CD14-positive monocyte (primary cell): ENCODE results near the gene MAN2B2. TPM values are rescaled to one million over a fixed set of nuclear protein-coding genes. Genes with fewer than 3 reads are reported as not detected.

Experiments used
- DNase-seq, 3 donors: peaks; one replicate each; pipeline ENCODE4 v3.0.0-alpha.2; 2011 to 2022
- H2AFZ ChIP-seq: 2 replicates; pipeline ENCODE4 v1.6.0; 2012; ENCODE audit warnings: mild to moderate bottlenecking, low read depth, low read length, inconsistent platforms; ENCODE audit not compliant: insufficient read depth, poor library complexity, severe bottlenecking
- H3K27ac ChIP-seq, 2 donors: 1 replicate in 1 of 2; 2 replicates in 1 of 2; pipeline ENCODE4 v1.5.1; 2012 to 2013; ENCODE audit warnings: low read length in 2 of 2, control low read depth in 1 of 2, inconsistent platforms in 1 of 2, low read depth in 1 of 2, mild to moderate bottlenecking in 1 of 2
- H3K27me3 ChIP-seq, 2 donors: one replicate each; pipeline versions ENCODE4 v1.6.0 to v1.6.1; 2011 to 2013; ENCODE audit warnings: low read length in 2 of 2; ENCODE audit not compliant: control insufficient read depth in 2 of 2, insufficient read depth in 2 of 2
- H3K36me3 ChIP-seq, 2 donors: replicated peaks in 1 of 2; 1 replicate in 1 of 2; 2 replicates in 1 of 2; pipeline versions ENCODE4 v1.5.1 to v1.6.1; 2012 to 2013; ENCODE audit warnings: low read length in 2 of 2, control low read depth in 1 of 2, inconsistent platforms in 1 of 2, mild to moderate bottlenecking in 1 of 2; ENCODE audit not compliant: insufficient read depth in 2 of 2, control insufficient read depth in 1 of 2
- H3K4me1 ChIP-seq, 2 donors: 1 replicate in 1 of 2; 2 replicates in 1 of 2; pipeline versions ENCODE4 v1.5.1 to v1.6.1; 2012 to 2013; ENCODE audit warnings: low read length in 2 of 2, control low read depth in 1 of 2, inconsistent platforms in 1 of 2, mild to moderate bottlenecking in 1 of 2, moderate library complexity in 1 of 2; ENCODE audit not compliant: insufficient read depth in 2 of 2, control insufficient read depth in 1 of 2
- H3K4me2 ChIP-seq: replicated peaks from 2 replicates; pipeline ENCODE3; 2012; ENCODE audit warnings: low read length, moderate library complexity, mild to moderate bottlenecking; ENCODE audit not compliant: poor library complexity, severe bottlenecking; ENCODE audit errors: extremely low read depth
- H3K4me3 ChIP-seq, 3 experiments: fragments of 200-600 bp in 1 of 3; sonication (generic) in 1 of 3; replicated peaks in 1 of 3; 1 replicate in 2 of 3; 2 replicates in 1 of 3; pipeline ENCODE4 v1.5.1; 2011 to 2013; ENCODE audit warnings: low read length in 3 of 3, mild to moderate bottlenecking in 3 of 3, control low read depth in 2 of 3, low read depth in 2 of 3, inconsistent platforms in 1 of 3, moderate library complexity in 1 of 3
- H3K79me2 ChIP-seq: 2 replicates; pipeline ENCODE4 v1.6.0; 2012; ENCODE audit warnings: mild to moderate bottlenecking, control low read depth, inconsistent platforms, low read length, moderate library complexity; ENCODE audit not compliant: insufficient read depth
- H3K9ac ChIP-seq: 2 replicates; pipeline ENCODE4 v1.6.0; 2017; ENCODE audit warnings: low read length, mild to moderate bottlenecking; ENCODE audit not compliant: insufficient read depth, poor library complexity, severe bottlenecking
- H3K9me3 ChIP-seq, 2 donors: replicated peaks in 1 of 2; 1 replicate in 1 of 2; 2 replicates in 1 of 2; pipeline versions ENCODE4 v1.5.1 to v1.6.1; 2012 to 2013; ENCODE audit warnings: low read length in 2 of 2, control low read depth in 1 of 2; ENCODE audit not compliant: control insufficient read depth in 1 of 2, insufficient read depth in 1 of 2
- H4K20me1 ChIP-seq: 2 replicates; pipeline ENCODE4 v1.6.0; 2012; ENCODE audit warnings: mild to moderate bottlenecking, low read length, control low read depth, moderate library complexity; ENCODE audit not compliant: insufficient read depth
- H3K27ac Mint-ChIP-seq, 7 donors: one replicate each; pipeline ENCODE4 v1.8.0; 2020; ENCODE audit warnings: mild to moderate bottlenecking in 7 of 7, mixed read lengths in 7 of 7, moderate library complexity in 6 of 7, inconsistent platforms in 2 of 7
- H3K27me3 Mint-ChIP-seq, 3 donors: one replicate each; pipeline ENCODE4 v1.8.0; 2021 to 2022; ENCODE audit warnings: low read depth in 3 of 3, mild to moderate bottlenecking in 3 of 3, mixed read lengths in 3 of 3, moderate library complexity in 3 of 3, inconsistent platforms in 1 of 3
- H3K36me3 Mint-ChIP-seq, 2 donors: one replicate each; pipeline ENCODE4 v1.8.0; 2020; ENCODE audit warnings: mixed read lengths in 2 of 2, inconsistent platforms in 1 of 2, mild to moderate bottlenecking in 1 of 2
- H3K4me1 Mint-ChIP-seq: one replicate; pipeline ENCODE4 v1.8.0; 2020; ENCODE audit warnings: mild to moderate bottlenecking, mixed read lengths
- H3K4me3 Mint-ChIP-seq, 2 donors: one replicate each; pipeline ENCODE4 v1.8.0; 2020; ENCODE audit warnings: mild to moderate bottlenecking in 2 of 2, mixed read lengths in 2 of 2, moderate library complexity in 1 of 2
- H3K9me3 Mint-ChIP-seq, 7 donors: one replicate each; pipeline ENCODE4 v1.8.0; 2020 to 2022; ENCODE audit warnings: mixed read lengths in 7 of 7, mild to moderate bottlenecking in 6 of 7, moderate library complexity in 6 of 7, inconsistent platforms in 2 of 7
- WGBS: methylation state at CpG from one replicate; pipeline ENCODE4 v1.1.5; 2013; ENCODE audit warnings: missing lambda C conversion rate; ENCODE audit not compliant: insufficient coverage; 5-methylcytosine and 5-hydroxymethylcytosine counted together
- intact Hi-C, 2 donors: fragments of 100-400 bp; cut with micrococcal nuclease; formaldehyde crosslinking; loops; one replicate each; pipeline versions ENCODE4 v1.15.0 to v1.15.1; 2023
- polyA plus RNA-seq, 3 donors: library from polyadenylated mRNA; depleted of rRNA in 1 of 3; unstranded in 2 of 3; stranded (reverse) in 1 of 3; fragments of 300-500 nt in 2 of 3; fragments of >200 nt in 1 of 3; fragmentation: Illumina TruSeq in 2 of 3; gene quantifications; 1 replicate in 2 of 3; 2 replicates in 1 of 3; pipeline ENCODE4 v1.2.3, GENCODE V29; 2012 to 2021
- TF ChIP-seq, protein P1 (sequence below): fragments of 200-600 bp; IDR thresholded peaks from one replicate; pipeline ENCODE4 v1.8.0; 2022; ENCODE audit warnings: antibody characterized with exemption, mild to moderate bottlenecking

Gene MAN2B2
- polyA plus RNA-seq, 3 donors, result 9.6 to 28.4 (median 10.6) TPM

DNA sequence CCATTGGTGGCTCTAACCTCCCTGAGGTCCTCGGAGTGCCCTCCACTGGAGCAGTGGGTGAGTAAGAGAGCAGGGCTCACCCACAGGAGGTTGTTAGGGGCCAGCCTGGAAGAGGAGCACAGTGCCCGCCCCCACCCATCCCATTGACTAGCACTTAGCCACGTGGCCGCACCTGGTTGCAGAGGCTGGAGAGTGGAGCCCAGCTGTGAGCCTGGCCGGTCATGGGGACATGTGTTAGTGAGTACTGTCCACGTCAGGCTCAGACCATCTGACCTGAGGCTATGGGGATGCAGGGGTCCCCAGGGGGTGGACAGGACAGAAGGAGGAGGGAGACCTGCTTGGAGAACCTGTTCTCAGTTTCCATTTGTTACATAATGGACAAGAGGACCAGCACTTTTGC is 1.4 kb upstream of the MAN2B2 start:
- no peak overlapping the region for H3K27ac Mint-ChIP-seq

GRCh38 chr4:6573986-6574746 is 823 bp upstream of the MAN2B2 start:
- H3K4me1 ChIP-seq, result peaks cover 13 to 18% of the 10 kb centered on the region in 2 donors
- intact Hi-C loops, result loop anchor here in 1 of 2 donors (10.0 kb wide), 1 partner anchor 531 kb away; no protein-coding TSS in a partner anchor
- peak overlapping the region; percentile 85 to 97 (median 94) for H3K4me3 ChIP-seq
- H3K9ac ChIP-seq, result peak overlapping the region; percentile 90
- H3K9me3 ChIP-seq, result peaks cover 0 to 8% of the 10 kb centered on the region in 2 donors
- Mint-ChIP-seq H3K4me3 (peak overlapping the region; percentile 87 to 92), H3K36me3 (peaks cover 21 to 28% of the 10 kb centered on the region in 2 donors), H3K9me3 (peaks cover 7 to 12% (median 10%) of the 10 kb centered on the region in 7 donors), H3K27me3 (peaks cover 11 to 31% (median 25%) of the 10 kb centered on the region in 3 donors), H3K27ac (peak overlapping the region in 3 of 7 donors; percentile 72 to 84 (median 79)), H3K4me1 (peaks cover 17% of the 10 kb centered on the region)
- peak overlapping the region in 1 of 2 donors; percentile 88 for H3K27ac ChIP-seq
- peak overlapping the region; percentile 98 for H3K4me2 ChIP-seq
- TF ChIP-seq, protein P1, sequence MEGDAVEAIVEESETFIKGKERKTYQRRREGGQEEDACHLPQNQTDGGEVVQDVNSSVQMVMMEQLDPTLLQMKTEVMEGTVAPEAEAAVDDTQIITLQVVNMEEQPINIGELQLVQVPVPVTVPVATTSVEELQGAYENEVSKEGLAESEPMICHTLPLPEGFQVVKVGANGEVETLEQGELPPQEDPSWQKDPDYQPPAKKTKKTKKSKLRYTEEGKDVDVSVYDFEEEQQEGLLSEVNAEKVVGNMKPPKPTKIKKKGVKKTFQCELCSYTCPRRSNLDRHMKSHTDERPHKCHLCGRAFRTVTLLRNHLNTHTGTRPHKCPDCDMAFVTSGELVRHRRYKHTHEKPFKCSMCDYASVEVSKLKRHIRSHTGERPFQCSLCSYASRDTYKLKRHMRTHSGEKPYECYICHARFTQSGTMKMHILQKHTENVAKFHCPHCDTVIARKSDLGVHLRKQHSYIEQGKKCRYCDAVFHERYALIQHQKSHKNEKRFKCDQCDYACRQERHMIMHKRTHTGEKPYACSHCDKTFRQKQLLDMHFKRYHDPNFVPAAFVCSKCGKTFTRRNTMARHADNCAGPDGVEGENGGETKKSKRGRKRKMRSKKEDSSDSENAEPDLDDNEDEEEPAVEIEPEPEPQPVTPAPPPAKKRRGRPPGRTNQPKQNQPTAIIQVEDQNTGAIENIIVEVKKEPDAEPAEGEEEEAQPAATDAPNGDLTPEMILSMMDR, result no peak
- H2AFZ ChIP-seq, result peak overlapping the region; percentile 90
- no peak for DNase-seq
- peaks cover 14% of the 10 kb centered on the region for H3K79me2 ChIP-seq
- peaks cover 21 to 27% of the 10 kb centered on the region in 2 donors for H3K36me3 ChIP-seq
- WGBS, result 67% methylated on average over 10 of the region's 16 CpGs
- H3K27me3 ChIP-seq, result peaks cover 0 to 24% of the 10 kb centered on the region in 2 donors
- no peaks in the 10 kb centered on the region for H4K20me1 ChIP-seq

More for the DNA sequence above, 1.4 kb upstream of the MAN2B2 start:
- Mint-ChIP-seq H3K4me1 (peaks cover 17% of the 10 kb centered on the region), H3K27me3 (peaks cover 11 to 35% (median 25%) of the 10 kb centered on the region in 3 donors), H3K4me3 (no peak overlapping the region), H3K36me3 (peaks cover 18 to 21% of the 10 kb centered on the region in 2 donors), H3K9me3 (peaks cover 5 to 12% (median 10%) of the 10 kb centered on the region in 7 donors)
- H3K27me3 ChIP-seq, result peaks cover 0 to 24% of the 10 kb centered on the region in 2 donors
- peak overlapping the region; percentile 90 for H2AFZ ChIP-seq
- intact Hi-C loops, result loop anchor here in 1 of 2 donors (10.0 kb wide), 1 partner anchor 531 kb away; no protein-coding TSS in a partner anchor
- peaks cover 0 to 8% of the 10 kb centered on the region in 2 donors for H3K9me3 ChIP-seq
- WGBS, result 74% methylated on average over 3 of the region's 6 CpGs
- peaks cover 14% of the 10 kb centered on the region for H3K79me2 ChIP-seq
- TF ChIP-seq, protein P1, result no peak
- DNase-seq, result no peak
- H3K27ac ChIP-seq, result no peak overlapping the region
- H3K4me2 ChIP-seq, result no peak overlapping the region
- no peaks in the 10 kb centered on the region for H4K20me1 ChIP-seq
- H3K36me3 ChIP-seq, result peaks cover 17 to 21% of the 10 kb centered on the region in 2 donors
- H3K9ac ChIP-seq, result no peak overlapping the region
- peaks cover 13 to 18% of the 10 kb centered on the region in 2 donors for H3K4me1 ChIP-seq
- H3K4me3 ChIP-seq, result no peak overlapping the region
